ENCODE results near the gene DNER. TPM values are rescaled to one million over a fixed set of nuclear protein-coding genes. Genes with fewer than 3 reads are reported as not detected.

Gene DNER
- total RNA-seq, 4 donors from 2014 or later, result 8.9 to 29.4 (median 19.5) TPM

DNA sequence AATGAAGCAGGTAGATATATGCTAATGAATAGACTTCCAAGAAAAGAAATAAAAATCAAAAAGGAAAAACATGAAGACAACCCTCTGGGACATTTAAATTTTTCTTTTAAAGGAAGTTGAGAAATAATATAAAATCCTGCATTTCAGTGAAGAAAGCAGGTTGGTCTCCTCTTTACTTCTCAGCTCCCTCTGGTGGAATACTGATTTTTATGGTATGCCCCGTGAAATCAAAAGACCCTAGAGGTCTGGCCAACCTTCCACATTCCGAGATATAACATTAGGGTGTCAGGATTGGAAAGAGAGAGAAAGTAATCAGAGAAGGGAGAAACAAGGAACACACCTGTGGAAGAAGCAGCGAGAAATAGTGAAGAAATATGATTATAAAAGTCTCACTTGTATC is 72.7 kb downstream of the DNER start:
- no peaks in the 10 kb centered on the region for H3K27me3 ChIP-seq

DNA sequence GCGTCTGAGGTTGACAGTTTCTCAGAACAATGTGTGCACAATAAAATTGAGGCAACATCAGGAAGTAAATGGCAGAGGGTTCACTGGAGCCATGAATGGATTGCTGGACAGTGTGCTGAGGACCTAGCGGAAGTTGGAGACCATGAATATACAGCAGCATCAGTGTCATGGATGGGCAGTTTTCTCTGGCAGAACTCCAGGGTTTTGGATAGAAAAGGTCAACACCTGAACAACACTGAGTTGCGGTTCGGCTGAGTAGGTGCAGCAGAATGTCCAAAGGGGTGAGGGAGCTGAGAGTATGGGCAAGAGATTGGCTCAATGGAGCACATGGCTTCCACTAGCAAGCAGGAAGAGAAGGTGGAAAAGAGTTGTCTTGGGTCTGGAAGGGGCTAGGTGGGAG is 73.7 kb downstream of the DNER start:
- Histone ChIP-seq H3K27ac (no peak overlapping the region), H3K36me3 (no peaks in the 10 kb centered on the region), H3K4me1 (no peaks in the 10 kb centered on the region), H3K9me3 (no peaks in the 10 kb centered on the region), H3K4me3 (no peak overlapping the region), H3K27me3 (no peaks in the 10 kb centered on the region)
- no peak for DNase-seq (ENCODE audit: low spot score in 2 of 2)
- 95% methylated on average over 4 of the region's 4 CpGs for WGBS
- TF ChIP-seq EP300 (IDR thresholded peaks at IDR 0.05) (no peak), POLR2A (IDR thresholded peaks at IDR 0.05) (no peak), POLR2AphosphoS5 (IDR thresholded peaks at IDR 0.05) (no peak)
- TF ChIP-seq, protein P1, sequence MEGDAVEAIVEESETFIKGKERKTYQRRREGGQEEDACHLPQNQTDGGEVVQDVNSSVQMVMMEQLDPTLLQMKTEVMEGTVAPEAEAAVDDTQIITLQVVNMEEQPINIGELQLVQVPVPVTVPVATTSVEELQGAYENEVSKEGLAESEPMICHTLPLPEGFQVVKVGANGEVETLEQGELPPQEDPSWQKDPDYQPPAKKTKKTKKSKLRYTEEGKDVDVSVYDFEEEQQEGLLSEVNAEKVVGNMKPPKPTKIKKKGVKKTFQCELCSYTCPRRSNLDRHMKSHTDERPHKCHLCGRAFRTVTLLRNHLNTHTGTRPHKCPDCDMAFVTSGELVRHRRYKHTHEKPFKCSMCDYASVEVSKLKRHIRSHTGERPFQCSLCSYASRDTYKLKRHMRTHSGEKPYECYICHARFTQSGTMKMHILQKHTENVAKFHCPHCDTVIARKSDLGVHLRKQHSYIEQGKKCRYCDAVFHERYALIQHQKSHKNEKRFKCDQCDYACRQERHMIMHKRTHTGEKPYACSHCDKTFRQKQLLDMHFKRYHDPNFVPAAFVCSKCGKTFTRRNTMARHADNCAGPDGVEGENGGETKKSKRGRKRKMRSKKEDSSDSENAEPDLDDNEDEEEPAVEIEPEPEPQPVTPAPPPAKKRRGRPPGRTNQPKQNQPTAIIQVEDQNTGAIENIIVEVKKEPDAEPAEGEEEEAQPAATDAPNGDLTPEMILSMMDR (IDR thresholded peaks at IDR 0.05), result no peak

More for the DNA sequence above, 72.7 kb downstream of the DNER start:
- WGBS, result 55% methylated on average over 3 of the region's 3 CpGs
- Histone ChIP-seq H3K4me1 (no peaks in the 10 kb centered on the region), H3K36me3 (no peaks in the 10 kb centered on the region), H3K9me3 (no peaks in the 10 kb centered on the region), H3K27ac (no peak overlapping the region), H3K4me3 (no peak overlapping the region)
- TF ChIP-seq POLR2A (IDR thresholded peaks at IDR 0.05), result no peak
- TF ChIP-seq POLR2AphosphoS5 (IDR thresholded peaks at IDR 0.05), result no peak
- TF ChIP-seq, protein P1 (IDR thresholded peaks at IDR 0.05), result no peak
- TF ChIP-seq EP300 (IDR thresholded peaks at IDR 0.05), result no peak
- no peak for DNase-seq (ENCODE audit: low spot score in 2 of 2)

DNA sequence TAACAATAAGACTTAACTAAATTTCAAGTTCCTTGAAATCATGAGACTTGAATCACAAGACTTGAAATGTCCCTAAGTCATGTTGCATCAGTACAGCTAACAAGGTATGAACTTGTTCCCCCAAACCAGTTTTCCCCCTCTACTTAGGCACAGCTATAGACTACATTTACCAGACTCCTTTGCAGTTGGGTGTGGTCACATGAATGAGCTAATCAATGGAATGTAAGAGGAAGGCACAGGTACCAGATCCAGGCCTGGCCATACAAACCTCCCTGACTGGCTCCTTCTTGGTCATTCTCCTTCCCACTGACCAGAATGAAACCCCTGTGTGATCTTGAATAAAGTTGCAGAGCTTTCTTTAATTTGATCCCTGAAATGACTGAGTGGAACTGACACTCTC is 77.8 kb downstream of the DNER start:
- H3K36me3 ChIP-seq, result no peaks in the 10 kb centered on the region
- no peak overlapping the region for H3K27ac ChIP-seq
- H3K4me3 ChIP-seq, result no peak overlapping the region
- no peak for DNase-seq (ENCODE audit: low spot score in 2 of 2)
- H3K27me3 ChIP-seq, result no peaks in the 10 kb centered on the region
- H3K9me3 ChIP-seq, result no peaks in the 10 kb centered on the region
- TF ChIP-seq POLR2AphosphoS5 (IDR thresholded peaks at IDR 0.05) (no peak), POLR2A (IDR thresholded peaks at IDR 0.05) (no peak), EP300 (IDR thresholded peaks at IDR 0.05) (no peak)
- TF ChIP-seq, protein P1 (IDR thresholded peaks at IDR 0.05), result no peak
- no peaks in the 10 kb centered on the region for H3K4me1 ChIP-seq

DNA sequence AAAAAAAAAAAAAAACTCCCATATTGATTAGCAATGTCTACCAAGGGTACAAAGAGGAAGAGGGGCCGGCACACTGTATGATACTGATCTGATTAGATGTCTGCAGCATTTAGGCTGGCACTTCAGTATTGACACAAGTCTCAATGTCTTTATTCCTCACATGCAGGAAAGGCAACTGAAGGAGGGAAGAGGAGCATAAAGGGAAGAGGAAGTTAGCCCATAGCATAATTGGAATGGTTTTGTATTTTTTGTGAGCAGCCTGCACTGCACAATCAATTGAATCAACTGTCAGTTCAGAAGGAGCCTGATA is 79.0 kb downstream of the DNER start:
- 73% methylated on average over 1 of the region's 1 CpG for WGBS
- no peak overlapping the region for H3K27ac ChIP-seq
- TF ChIP-seq EP300 (IDR thresholded peaks at IDR 0.05), result no peak
- TF ChIP-seq POLR2A (IDR thresholded peaks at IDR 0.05), result no peak
- no peak for TF ChIP-seq POLR2AphosphoS5 (IDR thresholded peaks at IDR 0.05)
- DNase-seq (ENCODE audit: low spot score in 2 of 2), result no peak
- H3K36me3 ChIP-seq, result no peaks in the 10 kb centered on the region
- H3K9me3 ChIP-seq, result no peaks in the 10 kb centered on the region
- no peaks in the 10 kb centered on the region for H3K4me1 ChIP-seq
- H3K4me3 ChIP-seq, result no peak overlapping the region
- no peaks in the 10 kb centered on the region for H3K27me3 ChIP-seq

DNA sequence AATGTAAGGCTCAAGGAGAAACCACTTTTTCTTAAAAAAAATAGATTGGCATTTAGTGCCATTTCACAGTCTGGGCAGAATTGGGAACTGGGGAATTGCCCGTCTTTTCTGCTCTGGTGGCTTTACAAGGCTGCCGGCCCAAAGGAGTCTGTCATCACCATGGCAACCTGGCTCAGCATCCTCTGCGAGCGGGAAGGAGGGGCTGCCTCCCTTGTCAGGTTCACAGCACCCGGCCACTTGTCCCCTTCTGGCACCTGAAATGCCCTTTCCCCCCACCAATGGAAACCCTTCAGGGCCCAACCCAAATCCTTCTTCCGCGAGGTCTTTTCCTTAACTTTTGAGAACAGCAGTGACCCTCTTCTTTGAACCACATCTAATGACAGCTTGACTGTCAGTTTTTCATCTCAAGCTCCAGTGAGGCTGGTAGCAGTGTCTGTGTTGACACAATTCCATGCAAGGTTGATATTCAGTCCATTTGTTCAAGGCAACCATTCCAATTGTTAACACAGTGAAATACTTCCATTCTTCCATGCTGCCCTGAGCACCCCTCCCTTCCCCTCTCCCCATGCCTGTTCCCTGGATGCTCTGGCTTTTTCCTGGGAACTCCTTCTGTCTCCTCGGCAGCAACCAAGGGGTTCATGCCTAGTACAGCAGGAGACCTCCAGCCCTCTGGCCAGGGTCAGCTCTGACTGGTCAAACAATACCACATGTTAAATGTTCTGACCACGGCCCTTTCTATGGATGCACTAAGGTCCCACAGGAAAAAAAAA is 79.6 kb downstream of the DNER start:
- DNase-seq (ENCODE audit: low spot score in 2 of 2), result no peak
- no peak overlapping the region for H3K27ac ChIP-seq
- WGBS, result 58% methylated on average over 9 of the region's 9 CpGs
- H3K4me3 ChIP-seq, result no peak overlapping the region
- no peaks in the 10 kb centered on the region for H3K36me3 ChIP-seq
- no peaks in the 10 kb centered on the region for H3K27me3 ChIP-seq
- TF ChIP-seq POLR2AphosphoS5 (IDR thresholded peaks at IDR 0.05) (no peak), EP300 (IDR thresholded peaks at IDR 0.05) (no peak), POLR2A (IDR thresholded peaks at IDR 0.05) (no peak)
- TF ChIP-seq, protein P1 (IDR thresholded peaks at IDR 0.05), result no peak
- H3K9me3 ChIP-seq, result no peaks in the 10 kb centered on the region
- no peaks in the 10 kb centered on the region for H3K4me1 ChIP-seq

DNA sequence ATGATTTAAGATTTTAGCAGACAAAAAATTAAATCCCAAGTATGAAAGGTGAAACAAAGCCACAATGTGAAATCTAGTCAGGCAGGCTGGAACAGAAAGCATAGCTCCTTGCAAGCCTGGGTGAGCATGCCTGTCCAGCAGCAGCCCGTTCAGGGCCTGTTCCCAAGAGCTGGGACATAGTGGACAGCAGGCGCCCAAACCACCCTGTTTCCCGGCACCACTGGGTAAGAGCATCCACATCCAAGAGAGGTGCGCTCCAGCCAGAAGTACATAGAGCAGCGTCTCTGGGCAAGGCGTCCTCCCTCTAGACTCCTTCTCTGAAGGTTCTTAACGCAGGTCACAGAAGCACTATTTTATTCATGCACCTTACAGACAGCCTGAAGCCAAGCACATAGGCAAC is 80.8 kb downstream of the DNER start:
- Histone ChIP-seq H3K4me1 (no peaks in the 10 kb centered on the region), H3K36me3 (no peaks in the 10 kb centered on the region), H3K27ac (no peak overlapping the region), H3K4me3 (no peak overlapping the region), H3K9me3 (no peaks in the 10 kb centered on the region), H3K27me3 (no peaks in the 10 kb centered on the region)
- WGBS, result 81% methylated on average over 7 of the region's 7 CpGs
- no peak for DNase-seq (ENCODE audit: low spot score in 2 of 2)
- TF ChIP-seq POLR2AphosphoS5 (IDR thresholded peaks at IDR 0.05), result no peak
- TF ChIP-seq POLR2A (IDR thresholded peaks at IDR 0.05), result no peak
- TF ChIP-seq, protein P1 (IDR thresholded peaks at IDR 0.05), result no peak
- no peak for TF ChIP-seq EP300 (IDR thresholded peaks at IDR 0.05)
